ENCODE results near the gene DARS1. TPM values are rescaled to one million over a fixed set of nuclear protein-coding genes. Genes with fewer than 3 reads are reported as not detected.

The DARS1 gene
- total and polyA plus RNA-seq, 2 experiments from 2014 or later = 115 to 148 TPM

- Mint-ChIP-seq H3K27me3 (ENCODE audit: insufficient read depth, low read depth, poor library complexity) (peaks cover 2% of the 10 kb centered on the region), H3K36me3 (ENCODE audit: low read depth) (no peaks in the 10 kb centered on the region), H3K9me3 (no peaks in the 10 kb centered on the region), H3K4me3 (no peak overlapping the region), H3K27ac (no peak overlapping the region), H3K4me1 (peaks cover 6% of the 10 kb centered on the region; the same call in 2 of the 3 replicates)
- H4K20me1 ChIP-seq (replicated peaks; ENCODE audit: insufficient read depth) = no peaks in the 10 kb centered on the region
- H3K4me2 ChIP-seq = no peak overlapping the region
- DNase-seq (ENCODE audit: low spot score) (no peak), ATAC-seq (no peak)
- H3K79me2 ChIP-seq (replicated peaks; ENCODE audit: insufficient read depth) = no peaks in the 10 kb centered on the region
- H2AFZ ChIP-seq = peak overlapping the region; percentile 70; the same call in 1 of the 2 replicates
- no peaks in the 10 kb centered on the region for H3K36me3 ChIP-seq (ENCODE audit: insufficient read depth)
- no peak overlapping the region for H3K4me3 ChIP-seq
- no peak overlapping the region for H3K27ac ChIP-seq (ENCODE audit: low read depth)
- no peaks in the 10 kb centered on the region for H3F3A ChIP-seq (replicated peaks; ENCODE audit: low read depth)
- TF ChIP-seq JUNB (IDR thresholded peaks at IDR 0.05; ENCODE audit: unreplicated experiment) = no peak
- no peak for TF ChIP-seq ETS1 (IDR thresholded peaks at IDR 0.05)
- H3K9me2 ChIP-seq (ENCODE audit: insufficient read depth) = no peaks in the 10 kb centered on the region
- no peaks in the 10 kb centered on the region for H3K4me1 ChIP-seq (ENCODE audit: insufficient read depth)
- H3K27me3 ChIP-seq (ENCODE audit: insufficient read depth) = no peaks in the 10 kb centered on the region
These were observed 33.9 kb upstream of the DARS1 start for GRCh38 chr2:136019306-136019705.

GRCh38 chr2:136017786-136018185 is 32.4 kb upstream of the DARS1 start:
- no peak overlapping the region for H3K4me3 Mint-ChIP-seq
- Histone ChIP-seq H3F3A (replicated peaks; ENCODE audit: low read depth) (no peaks in the 10 kb centered on the region), H3K9me2 (ENCODE audit: insufficient read depth) (no peaks in the 10 kb centered on the region), H3K27ac (ENCODE audit: low read depth) (no peak overlapping the region), H3K4me1 (ENCODE audit: insufficient read depth) (no peaks in the 10 kb centered on the region; the same call in none of the 2 replicates), H3K4me2 (no peak overlapping the region), H3K36me3 (ENCODE audit: insufficient read depth) (no peaks in the 10 kb centered on the region), H3K4me3 (no peak overlapping the region), H2AFZ (no peak overlapping the region), H4K20me1 (replicated peaks; ENCODE audit: insufficient read depth) (no peaks in the 10 kb centered on the region), H3K79me2 (replicated peaks; ENCODE audit: insufficient read depth) (no peaks in the 10 kb centered on the region), H3K27me3 (ENCODE audit: insufficient read depth) (no peaks in the 10 kb centered on the region)
- DNase-seq (ENCODE audit: low spot score) (no peak), ATAC-seq (no peak)
- no peak overlapping the region for H3K27ac Mint-ChIP-seq
- H3K27me3 Mint-ChIP-seq (ENCODE audit: insufficient read depth, low read depth, poor library complexity) = peaks cover 2% of the 10 kb centered on the region
- no peaks in the 10 kb centered on the region for H3K36me3 Mint-ChIP-seq (ENCODE audit: low read depth)
- H3K9me3 Mint-ChIP-seq = no peaks in the 10 kb centered on the region
- H3K4me1 Mint-ChIP-seq = peaks cover 17% of the 10 kb centered on the region
- TF ChIP-seq CREB1 (CRISPR knock-in tag; IDR thresholded peaks at IDR 0.05; ENCODE audit: low read depth) (no peak), ETS1 (IDR thresholded peaks at IDR 0.05) (no peak), JUNB (IDR thresholded peaks at IDR 0.05; ENCODE audit: unreplicated experiment) (no peak), REST (IDR thresholded peaks at IDR 0.05; ENCODE audit: unreplicated experiment) (no peak), EZH2phosphoT487 (IDR thresholded peaks at IDR 0.05; ENCODE audit: unreplicated experiment) (no peak), CTCF (conservative IDR thresholded peaks at IDR 0.05; ENCODE audit: low read depth in 2 of 2) (no peak), ZNF462 (CRISPR knock-in tag; IDR thresholded peaks at IDR 0.05) (no peak)

All from GM23338 (cell line).